ENCODE results near the gene CCNJL. TPM values are rescaled to one million over a fixed set of nuclear protein-coding genes. Genes with fewer than 3 reads are reported as not detected.

Gene CCNJL
- total RNA-seq, 4 donors from 2014 or later = 0.44 to 1.5 (median 0.63) TPM; not detected in 1

- TF ChIP-seq EP300 (IDR thresholded peaks at IDR 0.05) = peak in 1 of 2 donors; percentile 37
- TF ChIP-seq POLR2A (IDR thresholded peaks at IDR 0.05) = no peak
- no peak for DNase-seq (ENCODE audit: low spot score in 2 of 2)
- whole genome bisulfite sequencing, 2 donors = 85 to 92% methylated on average over 4 of the region's 4 CpGs
- Histone ChIP-seq H3K27ac (no peak overlapping the region), H3K36me3 (no peaks in the 10 kb centered on the region), H3K9me3 (no peaks in the 10 kb centered on the region), H3K4me3 (no peak overlapping the region), H3K4me1 (no peaks in the 10 kb centered on the region), H3K27me3 (no peaks in the 10 kb centered on the region)
These were observed 6.0 kb upstream of the CCNJL start for GRCh38 chr5:160318409-160318808.

- no peaks in the 10 kb centered on the region for H3K9me3 ChIP-seq
- H3K27ac ChIP-seq = no peak overlapping the region
- H3K27me3 ChIP-seq = no peaks in the 10 kb centered on the region
- no peak overlapping the region for H3K4me3 ChIP-seq
- DNase-seq (ENCODE audit: low spot score in 2 of 2) = no peak
- peaks cover 0 to 6% (median 0%) of the 10 kb centered on the region in 4 donors for H3K4me1 ChIP-seq
- no peaks in the 10 kb centered on the region for H3K36me3 ChIP-seq
- TF ChIP-seq EP300 (IDR thresholded peaks at IDR 0.05) (no peak), POLR2A (IDR thresholded peaks at IDR 0.05) (no peak), CTCF (IDR thresholded peaks at IDR 0.05) (no peak)
- 87 to 88% methylated on average over 5 of the region's 5 CpGs for WGBS, 2 donors
These were observed 5.1 kb upstream of the CCNJL start for GRCh38 chr5:160317434-160317833.

- Histone ChIP-seq H3K4me1 (peaks cover 0 to 18% (median 1%) of the 10 kb centered on the region in 4 donors), H3K4me3 (no peak overlapping the region), H3K27me3 (peaks cover 0 to 12% of the 10 kb centered on the region in 2 donors), H3K9me3 (no peaks in the 10 kb centered on the region), H3K27ac (no peak overlapping the region), H3K36me3 (no peaks in the 10 kb centered on the region)
- TF ChIP-seq POLR2A (IDR thresholded peaks at IDR 0.05) = no peak
- no peak for TF ChIP-seq CTCF (IDR thresholded peaks at IDR 0.05)
- no peak for TF ChIP-seq EP300 (IDR thresholded peaks at IDR 0.05)
- 22 to 33% methylated on average over 1 of the region's 1 CpG for WGBS, 2 donors
- no peak for DNase-seq (ENCODE audit: low spot score in 2 of 2)
These were observed 3.6 kb upstream of the CCNJL start for GRCh38 chr5:160315968-160316367.

GRCh38 chr5:160312960-160313727, 780 bp upstream of the CCNJL start:
- DNase-seq (ENCODE audit: low spot score in 2 of 2) = no peak
- Histone ChIP-seq H3K27me3 (peaks cover 0 to 15% of the 10 kb centered on the region in 2 donors), H3K9me3 (no peaks in the 10 kb centered on the region), H3K4me1 (peaks cover 0 to 18% (median 1%) of the 10 kb centered on the region in 4 donors), H3K27ac (peak overlapping the region in 2 of 4 donors; percentile 47 to 65), H3K36me3 (no peaks in the 10 kb centered on the region), H3K4me3 (peak overlapping the region; percentile 49 to 71 (median 60))
- 27 to 29% methylated on average over 8 of the region's 8 CpGs for WGBS, 2 donors
- TF ChIP-seq EP300 (IDR thresholded peaks at IDR 0.05) (no peak), POLR2A (IDR thresholded peaks at IDR 0.05) (no peak), CTCF (IDR thresholded peaks at IDR 0.05) (no peak)

GRCh38 chr5:160311491-160312133, 752 bp downstream of the CCNJL start:
- no peak for DNase-seq (ENCODE audit: low spot score in 2 of 2)
- H3K36me3 ChIP-seq = no peaks in the 10 kb centered on the region
- peak overlapping the region in 2 of 4 donors; percentile 47 to 65 for H3K27ac ChIP-seq
- peak overlapping the region; percentile 49 to 71 (median 60) for H3K4me3 ChIP-seq
- whole genome bisulfite sequencing, 2 donors = 4 to 5% methylated on average over 27 to 28 of the region's 45 CpGs
- no peak for TF ChIP-seq POLR2A (IDR thresholded peaks at IDR 0.05)
- no peak for TF ChIP-seq EP300 (IDR thresholded peaks at IDR 0.05)
- TF ChIP-seq CTCF (IDR thresholded peaks at IDR 0.05) = no peak
- peaks cover 0 to 18% (median 1%) of the 10 kb centered on the region in 4 donors for H3K4me1 ChIP-seq
- H3K27me3 ChIP-seq = peaks cover 0 to 15% of the 10 kb centered on the region in 2 donors
- H3K9me3 ChIP-seq = no peaks in the 10 kb centered on the region
